A549 (cell line): ENCODE data around the gene KCTD21.

Source experiments
- BHLHE40 ChIP-seq: IDR thresholded peaks from 2 replicates; pipeline ENCODE4 v1.6.1; 2012; ENCODE audit warnings: low read depth, low read length, inconsistent platforms
- CTCF ChIP-seq: fragments of >200 bp; sonication (Bioruptor Twin); formaldehyde crosslinking; IDR thresholded peaks from 3 replicates; pipeline ENCODE4 v1.5.1; 2016
- ESRRA ChIP-seq: fragments of 150-350 bp; IDR thresholded peaks from 2 replicates; pipeline ENCODE4 v1.6.1; 2014; ENCODE audit warnings: mild to moderate bottlenecking, low read length, borderline replicate concordance
- JUNB ChIP-seq: fragments of >200 bp; sonication (Bioruptor Twin); formaldehyde crosslinking; IDR thresholded peaks from 2 replicates; pipeline ENCODE4 v1.6.1; 2016
- KDM5A ChIP-seq: fragments of 200-600 bp; sonication (generic); IDR thresholded peaks from 2 replicates; pipeline ENCODE4 v1.6.1; 2016; ENCODE audit warnings: antibody characterized with exemption, mild to moderate bottlenecking
- POLR2A ChIP-seq: IDR thresholded peaks from 2 replicates; pipeline ENCODE4 v1.6.1; 2012; ENCODE audit warnings: mild to moderate bottlenecking, low read length
- RAD21 ChIP-seq, 2 experiments: fragments of >200 bp in 1 of 2; sonication (Bioruptor Twin) in 1 of 2; formaldehyde crosslinking in 1 of 2; IDR thresholded peaks in 1 of 2; conservative IDR thresholded peaks in 1 of 2; 2 replicates in 1 of 2; 3 replicates in 1 of 2; pipeline ENCODE4 v1.6.1; 2012 to 2018; ENCODE audit warnings: inconsistent platforms in 1 of 2
- REST ChIP-seq: fragments of 200-600 bp; sonication (generic); IDR thresholded peaks from 2 replicates; pipeline ENCODE4 v1.6.1; 2016; ENCODE audit warnings: antibody characterized with exemption, mild to moderate bottlenecking, moderate library complexity
- RNF2 ChIP-seq: fragments of 200-600 bp; sonication (generic); IDR thresholded peaks from 2 replicates; pipeline ENCODE4 v1.6.1; 2016; ENCODE audit warnings: low read depth, mild to moderate bottlenecking, antibody characterized with exemption, moderate library complexity, borderline replicate concordance
- SMC3 ChIP-seq: fragments of >200 bp; sonication (Bioruptor Twin); formaldehyde crosslinking; IDR thresholded peaks from 3 replicates; pipeline ENCODE4 v1.6.1; 2018; ENCODE audit warnings: inconsistent platforms

- TF ChIP-seq ESRRA, result no peak
- no peak for TF ChIP-seq POLR2A
- no peak for TF ChIP-seq RNF2
- no peak for TF ChIP-seq CTCF
- TF ChIP-seq REST, result no peak
- TF ChIP-seq JUNB, result no peak
- no peak for TF ChIP-seq KDM5A
- no peak for TF ChIP-seq RAD21 (conservative IDR thresholded peaks at IDR 0.05 in 1 of 2, IDR thresholded peaks at IDR 0.05 in 1 of 2)
- no peak for TF ChIP-seq SMC3
- no peak for TF ChIP-seq BHLHE40
Measured at GRCh38 chr11:78209478-78209877, 21.1 kb upstream of the KCTD21 start.
